Measurements from ENCODE around the gene TSC2.
A peak's percentile ranks its signal among the peaks of the same experiment; 100 is the strongest.

Gene TSC2

DNA sequence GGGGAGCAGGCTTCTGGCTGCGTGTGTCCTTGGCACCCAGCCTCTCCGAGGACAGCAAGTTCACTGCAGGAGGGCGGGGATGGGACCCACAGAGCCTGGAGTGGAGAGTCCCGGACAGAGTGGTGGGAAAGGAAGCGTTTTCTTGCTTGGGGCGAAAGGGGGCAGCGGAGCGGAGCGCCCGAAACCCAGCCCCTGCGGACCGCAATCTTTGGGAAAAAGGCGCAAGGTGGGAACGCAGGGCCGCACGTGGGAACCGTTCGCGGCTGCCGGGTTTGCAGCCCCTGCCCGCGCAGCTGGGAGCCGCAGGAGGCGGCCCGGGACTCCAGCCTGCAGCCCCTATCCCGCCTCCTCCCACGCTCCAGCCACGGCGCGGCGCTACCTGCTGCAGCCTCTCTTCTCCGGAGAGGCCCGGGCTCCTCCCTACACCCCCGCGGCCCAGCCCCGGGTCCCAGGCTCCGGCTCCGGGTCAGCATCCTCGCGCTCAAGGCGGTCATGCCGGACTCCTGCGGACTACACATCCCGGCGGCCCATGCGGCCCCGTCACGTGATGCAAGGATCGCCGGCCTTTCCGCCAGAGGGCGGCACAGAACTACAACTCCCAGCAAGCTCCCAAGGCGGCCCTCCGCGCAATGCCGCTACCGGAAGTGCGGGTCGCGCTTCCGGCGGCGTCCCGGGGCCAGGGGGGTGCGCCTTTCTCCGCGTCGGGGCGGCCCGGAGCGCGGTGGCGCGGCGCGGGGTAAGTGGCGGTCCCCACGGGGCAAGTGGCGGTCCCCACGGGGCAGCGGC is at the start of gene TSC2, which contains the start of gene NTHL1:
TSC2 (plus strand) TSS at position 656 of the 786 bp plus-strand sequence. CDS start 631 bp downstream, outside the sequence.
NTHL1 (minus strand) TSS at position 505 of the 786 bp plus-strand sequence; CDS start at position 494, 11 bp downstream.
- peak; percentile 93 for DNase-seq

DNA sequence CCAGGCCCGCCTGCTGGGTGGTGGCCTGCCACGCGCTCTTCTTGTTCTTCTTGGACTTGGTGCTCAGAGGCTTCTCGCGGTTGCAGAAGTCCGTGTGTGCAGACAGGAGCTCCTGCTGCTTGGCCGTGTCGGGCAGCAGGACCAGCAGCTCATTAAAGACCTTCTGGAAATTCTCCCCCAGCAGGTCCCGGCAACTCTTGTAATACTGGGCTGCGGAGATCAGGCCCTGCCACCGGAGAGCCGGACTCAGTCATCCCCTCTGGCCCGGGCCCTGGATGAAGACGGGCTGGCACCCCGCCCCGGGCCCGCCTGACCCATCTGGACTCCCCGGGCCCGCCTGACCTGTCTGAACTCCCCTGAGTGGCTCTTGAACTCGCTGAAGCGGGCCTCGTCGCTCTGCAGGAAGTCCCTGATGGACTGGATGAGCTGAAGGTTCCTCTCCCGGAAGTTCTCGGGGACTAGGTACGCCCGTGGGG is 49.4 kb upstream of the TSC2 start:
- DNase-seq, result no peak

DNA sequence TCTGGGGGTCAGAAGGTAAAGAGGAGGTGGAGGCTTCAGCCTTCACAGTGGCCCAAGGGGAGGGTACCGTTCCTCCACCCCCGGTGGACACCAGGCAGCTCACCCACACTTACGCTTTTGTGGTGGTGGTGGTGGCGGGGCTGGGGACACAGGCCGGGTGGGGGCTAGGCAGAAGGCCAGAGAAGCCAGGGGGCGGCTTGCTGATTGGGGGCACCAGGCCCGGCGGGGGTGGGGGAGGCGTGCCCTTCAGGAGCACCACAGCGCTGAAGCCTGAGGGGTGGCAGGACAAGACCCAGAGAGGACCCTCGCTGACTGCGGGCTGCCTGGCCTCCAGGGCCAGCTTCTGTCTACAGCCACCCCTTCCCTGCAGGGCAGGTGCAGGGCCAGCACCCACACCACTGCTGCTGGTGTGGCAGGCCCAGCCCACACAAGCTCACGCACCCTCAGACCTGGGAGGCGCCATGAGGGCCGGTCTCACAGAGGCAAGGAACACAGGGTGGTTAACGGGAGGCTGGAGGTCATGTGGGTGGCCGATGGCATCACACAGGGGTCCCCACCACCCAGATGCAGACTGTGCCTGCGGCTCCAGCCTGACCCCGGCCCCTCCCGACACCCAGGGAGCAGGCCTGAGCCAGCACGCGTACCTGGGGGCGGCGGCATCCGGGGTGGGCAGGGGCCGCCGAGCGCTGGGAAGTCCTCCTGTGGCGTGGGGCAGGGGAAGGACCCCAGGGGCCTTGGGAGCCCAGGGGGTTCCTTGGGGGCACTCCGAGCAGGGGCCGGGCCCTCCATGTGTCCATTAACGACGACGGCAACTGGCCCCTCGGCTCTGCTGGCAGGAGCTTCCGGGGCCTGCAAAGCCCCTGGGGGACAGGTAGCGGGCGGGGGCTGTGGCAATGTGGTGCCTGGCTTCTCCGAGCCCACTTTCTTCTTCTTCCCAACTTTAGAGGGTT is 48.7 kb upstream of the TSC2 start:
- DNase-seq, result no peak

DNA sequence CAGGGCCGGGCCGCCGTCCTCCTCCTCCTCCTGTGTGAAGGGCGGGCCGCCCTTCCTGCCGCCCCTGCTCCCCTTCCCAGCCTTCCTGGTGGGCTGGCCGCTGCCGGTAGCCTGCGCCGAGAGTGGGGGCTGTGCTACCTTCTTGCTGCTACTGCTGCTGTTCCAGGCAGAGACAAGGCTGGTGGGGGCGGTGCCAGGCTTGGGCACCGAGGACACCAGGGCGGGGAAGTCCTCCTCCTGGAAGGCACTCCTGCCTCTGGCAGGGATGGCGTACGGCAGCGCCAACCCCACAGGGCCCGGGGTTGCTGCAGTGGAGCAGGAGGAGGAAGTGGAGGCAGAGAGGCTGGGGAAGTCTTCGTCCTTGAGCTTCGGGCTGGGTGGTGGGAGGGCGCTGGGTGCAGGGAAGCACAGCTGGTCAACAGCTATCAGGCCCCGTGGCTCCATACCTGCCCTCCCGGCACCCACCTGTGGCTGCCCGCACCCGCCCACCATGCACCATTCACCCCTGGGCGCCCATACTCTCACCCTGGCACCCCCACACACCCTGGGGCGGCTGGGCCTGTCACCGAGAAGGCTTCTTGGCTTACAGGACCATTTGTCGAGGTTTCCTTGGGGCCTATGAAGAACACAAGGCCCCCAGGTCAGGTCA is 47.8 kb upstream of the TSC2 start:
- no peak for DNase-seq

DNA sequence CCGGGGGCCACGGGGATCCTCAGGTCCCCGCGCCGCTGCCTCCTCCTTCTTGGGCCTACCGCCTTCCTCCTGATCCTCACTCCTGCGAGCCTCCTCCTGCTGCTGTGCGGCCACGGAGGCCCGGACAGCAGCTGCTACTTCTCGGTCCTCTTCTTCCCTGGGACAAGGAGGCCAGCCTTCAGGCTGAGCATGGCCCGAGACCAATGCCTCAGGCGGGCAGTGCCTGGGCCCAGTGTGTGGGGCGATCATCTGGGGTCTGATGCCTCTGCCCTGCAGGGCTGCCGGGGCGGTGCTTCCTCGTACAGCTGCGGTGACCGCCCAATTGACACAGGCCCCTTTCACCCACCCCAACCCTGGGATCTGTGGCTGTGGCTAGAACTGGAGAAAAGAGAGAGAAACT is 46.8 kb upstream of the TSC2 start:
- no peak for DNase-seq

DNA sequence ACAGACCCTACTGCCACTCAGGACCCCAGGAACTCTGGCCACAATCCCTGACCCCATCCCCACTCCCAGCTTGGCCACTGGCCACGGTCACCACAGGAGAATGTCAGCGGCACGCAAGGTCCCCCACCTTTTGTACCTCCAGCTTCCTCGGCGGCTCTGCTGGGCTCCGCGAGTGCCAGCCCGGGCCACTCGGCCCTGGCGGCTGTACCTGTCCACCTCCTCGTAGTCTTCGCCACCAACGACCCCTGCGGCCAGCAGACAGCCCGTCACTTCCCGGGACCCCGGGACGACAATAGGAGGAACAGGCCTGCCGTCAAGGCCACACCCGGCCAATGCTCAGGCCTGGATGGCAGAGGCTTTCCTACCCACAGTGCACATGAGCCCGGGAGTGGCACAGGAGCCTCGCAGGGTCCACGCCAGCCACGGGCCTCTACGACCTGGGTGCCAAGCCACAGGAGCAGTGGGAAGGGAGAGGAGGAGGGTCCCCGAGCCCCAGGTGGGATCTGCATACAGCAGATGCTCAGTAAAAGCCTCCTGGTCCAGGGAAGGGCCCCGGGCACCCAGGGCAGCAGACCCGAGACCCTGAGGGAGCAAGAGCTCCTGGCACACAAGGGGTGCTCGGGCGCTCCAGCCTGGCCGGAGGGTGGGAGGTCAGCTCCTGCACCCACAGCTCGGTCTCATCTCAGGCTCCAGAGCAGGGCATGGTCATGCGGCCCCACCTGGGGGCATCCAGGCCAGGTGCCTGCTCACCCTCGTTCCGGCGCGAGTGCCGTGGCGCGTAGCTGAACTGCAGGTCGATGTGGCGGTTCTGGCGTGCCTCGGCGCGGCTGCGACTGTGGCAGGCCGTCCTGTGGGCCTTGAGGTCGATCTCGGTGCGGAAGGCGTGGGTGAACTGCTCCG is 46.1 kb upstream of the TSC2 start:
- no peak for DNase-seq

DNA sequence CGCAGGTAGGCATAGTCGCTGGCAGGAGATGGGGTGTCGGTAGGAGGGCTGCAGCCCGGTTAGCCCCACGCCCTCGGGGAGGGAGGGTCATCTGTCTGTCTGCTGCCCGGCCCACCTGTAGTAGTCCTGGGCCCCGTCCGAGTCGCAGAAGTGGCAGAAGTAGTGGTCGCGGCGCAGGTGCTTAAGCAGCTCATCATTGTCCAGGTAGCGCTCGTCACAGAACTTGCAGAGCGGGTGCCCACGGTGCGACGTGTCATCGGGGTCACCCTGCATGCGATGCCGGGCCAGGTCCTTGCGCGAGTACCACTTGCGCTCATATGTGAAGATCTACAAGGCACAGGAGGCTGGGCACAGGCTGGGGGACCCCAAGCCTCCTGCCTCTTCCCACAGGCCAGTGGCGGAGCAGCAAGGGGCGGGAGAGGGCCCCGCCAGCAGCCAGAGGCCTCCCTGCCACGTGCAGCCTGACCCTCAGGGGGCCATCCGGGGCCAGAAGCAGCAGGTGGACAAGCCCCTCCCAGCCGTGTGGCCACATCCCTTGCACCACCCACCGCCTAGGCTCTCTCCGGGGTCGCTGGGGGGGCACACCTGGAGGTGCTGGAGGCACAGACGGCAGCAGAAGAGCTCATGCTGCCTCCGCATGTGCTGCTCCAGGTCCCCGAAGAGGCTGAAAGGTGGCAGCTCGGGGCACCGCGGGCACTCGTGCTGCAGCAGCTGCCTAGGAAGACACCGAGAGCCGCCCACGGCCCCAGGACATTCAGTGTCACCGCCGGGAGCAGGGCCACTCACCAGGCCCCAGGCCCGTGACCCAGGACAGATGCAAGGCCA is 45.2 kb upstream of the TSC2 start:
- no peak for DNase-seq

DNA sequence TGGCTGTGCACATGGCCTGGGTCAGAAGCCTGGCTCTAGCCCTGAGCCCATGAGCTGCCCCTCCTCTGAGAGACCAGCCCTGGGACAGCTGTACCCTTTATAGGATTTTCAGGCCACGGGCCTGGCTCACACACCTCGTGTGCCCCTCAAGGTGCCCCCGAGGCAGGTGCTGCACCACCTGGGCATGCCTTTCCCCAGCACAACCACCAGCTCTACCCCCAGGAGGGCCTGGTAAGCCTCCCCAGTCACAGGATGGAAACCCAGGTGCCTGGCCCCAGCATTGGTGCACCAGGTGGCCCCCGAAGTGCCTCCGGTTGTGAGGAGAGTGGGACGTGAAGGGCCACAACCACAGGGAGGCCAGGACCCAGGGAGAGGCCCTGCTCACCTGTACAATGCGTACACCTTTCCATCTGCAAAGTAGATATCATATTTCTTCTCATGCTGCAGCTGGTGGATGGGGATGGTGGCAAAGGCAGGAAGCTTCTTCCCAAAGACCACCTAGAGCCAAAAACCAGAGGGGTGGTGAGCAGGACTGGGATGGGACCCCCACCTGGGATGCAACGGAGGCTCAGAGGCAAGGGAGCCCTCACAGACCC is 44.5 kb upstream of the TSC2 start:
- DNase-seq, result no peak

DNA sequence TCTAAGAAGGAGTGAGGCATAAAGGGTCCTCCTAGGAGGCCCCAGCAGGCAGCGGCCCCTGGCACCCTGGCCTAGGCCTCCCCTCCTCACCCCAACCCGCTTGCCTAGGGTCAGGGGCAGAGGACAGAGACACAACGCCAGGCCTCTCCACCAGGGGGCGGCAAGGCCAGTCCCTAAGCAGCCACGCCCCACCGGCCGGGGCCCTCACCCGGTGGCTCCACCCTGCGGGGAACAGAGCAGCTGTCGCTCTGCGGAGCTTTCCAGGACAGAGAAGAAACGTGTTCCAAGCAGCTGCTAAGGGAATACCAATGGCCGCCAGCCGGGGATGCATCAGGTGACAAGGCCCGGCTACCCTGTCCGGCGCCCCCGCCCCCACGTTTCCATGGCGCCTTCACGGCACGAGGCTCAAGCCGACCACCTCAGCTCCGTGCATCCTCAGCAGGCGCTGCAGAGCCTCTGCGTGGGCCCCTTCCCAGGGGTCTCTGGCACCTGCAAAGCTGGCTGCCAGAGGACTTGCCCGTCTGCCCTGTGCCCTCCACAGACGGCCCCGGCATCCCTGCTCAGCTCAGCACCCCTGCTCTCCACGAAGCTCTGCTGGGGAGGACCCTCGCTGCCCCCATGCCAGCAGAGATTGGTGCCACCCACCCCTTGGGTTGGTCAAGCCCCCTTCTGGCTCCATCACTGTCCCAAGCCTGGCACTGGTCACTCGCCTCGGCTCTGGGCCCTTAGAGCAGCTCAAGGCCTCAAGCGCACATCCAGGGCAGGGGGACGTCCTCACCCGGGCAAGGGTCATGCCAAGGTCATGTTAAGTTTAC is 43.8 kb upstream of the TSC2 start:
- DNase-seq, result peak; percentile 88

DNA sequence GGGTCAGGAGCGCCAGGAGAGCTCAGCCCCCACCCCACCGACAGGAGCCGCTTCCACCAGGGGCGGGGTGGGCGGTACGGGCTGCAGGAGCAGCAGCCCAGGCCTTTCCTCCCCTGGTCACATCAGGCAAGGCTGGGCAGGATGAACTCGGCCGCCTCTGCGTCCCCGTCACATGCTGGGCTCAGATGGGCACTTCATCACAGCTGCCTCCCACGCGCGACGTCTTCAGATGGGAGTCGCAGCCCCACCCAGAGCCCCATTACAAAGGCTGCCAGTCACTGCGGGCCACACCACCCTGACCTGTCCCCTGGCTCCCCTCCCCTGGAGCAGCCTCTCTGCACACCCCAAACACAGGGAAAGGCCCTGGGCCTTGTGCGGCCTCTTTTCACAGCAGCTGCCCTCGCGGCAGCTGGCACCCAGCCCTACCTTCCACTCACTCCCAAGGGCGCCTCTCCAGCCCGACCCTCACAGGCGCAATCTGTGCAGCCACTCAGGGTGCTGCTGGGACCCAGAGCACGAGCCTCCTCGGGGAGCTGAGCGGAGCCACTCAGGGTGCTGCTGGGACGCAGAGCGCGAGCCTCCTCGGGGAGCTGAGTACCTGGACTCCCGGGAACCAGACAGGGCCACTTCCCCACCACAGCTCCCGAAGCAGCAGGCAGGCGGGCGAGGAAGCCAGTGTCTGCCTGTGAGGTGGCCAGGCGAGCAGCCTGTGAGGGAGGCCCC is 42.8 kb upstream of the TSC2 start:
- DNase-seq, result no peak

DNA sequence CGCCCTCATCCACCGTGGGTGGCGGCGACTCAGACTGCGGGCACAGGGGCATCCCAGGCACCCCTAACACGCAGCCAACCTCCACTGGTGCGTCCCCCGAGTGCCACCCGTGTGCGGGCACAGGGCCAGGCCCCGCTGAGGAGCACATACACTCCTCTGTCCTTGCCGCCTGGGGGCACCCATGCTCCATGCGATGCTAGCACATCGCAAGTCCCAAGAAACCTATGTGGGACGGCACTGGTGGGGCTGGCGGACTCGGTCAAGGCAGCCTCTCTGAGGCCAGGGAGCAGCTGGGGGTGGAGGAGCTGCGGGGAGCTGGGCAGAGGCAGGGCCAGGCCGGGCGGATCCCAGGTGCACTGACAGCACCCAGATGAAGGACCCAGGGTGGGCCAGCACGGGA is 42.1 kb upstream of the TSC2 start:
- no peak for DNase-seq

DNA sequence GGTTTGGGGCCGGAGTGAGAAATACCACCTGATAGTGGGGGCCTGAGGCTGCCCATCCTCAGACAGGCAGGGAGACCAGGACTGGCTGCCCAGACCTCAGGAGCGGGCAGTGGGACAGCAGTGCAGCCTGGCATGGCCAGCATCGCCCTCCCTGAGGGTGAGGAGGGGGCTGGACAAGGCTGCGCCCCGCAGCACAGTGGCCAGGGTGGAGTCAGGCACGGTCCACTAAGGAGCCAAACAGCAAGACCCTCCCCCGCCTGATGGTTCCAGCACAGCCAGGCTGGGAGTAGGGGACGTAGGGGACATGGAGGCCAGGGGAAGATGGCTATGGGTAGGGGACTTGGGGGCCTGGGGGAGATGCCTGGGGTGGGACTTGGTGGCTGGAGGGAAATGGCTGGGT is 41.5 kb upstream of the TSC2 start:
- no peak for DNase-seq

DNA sequence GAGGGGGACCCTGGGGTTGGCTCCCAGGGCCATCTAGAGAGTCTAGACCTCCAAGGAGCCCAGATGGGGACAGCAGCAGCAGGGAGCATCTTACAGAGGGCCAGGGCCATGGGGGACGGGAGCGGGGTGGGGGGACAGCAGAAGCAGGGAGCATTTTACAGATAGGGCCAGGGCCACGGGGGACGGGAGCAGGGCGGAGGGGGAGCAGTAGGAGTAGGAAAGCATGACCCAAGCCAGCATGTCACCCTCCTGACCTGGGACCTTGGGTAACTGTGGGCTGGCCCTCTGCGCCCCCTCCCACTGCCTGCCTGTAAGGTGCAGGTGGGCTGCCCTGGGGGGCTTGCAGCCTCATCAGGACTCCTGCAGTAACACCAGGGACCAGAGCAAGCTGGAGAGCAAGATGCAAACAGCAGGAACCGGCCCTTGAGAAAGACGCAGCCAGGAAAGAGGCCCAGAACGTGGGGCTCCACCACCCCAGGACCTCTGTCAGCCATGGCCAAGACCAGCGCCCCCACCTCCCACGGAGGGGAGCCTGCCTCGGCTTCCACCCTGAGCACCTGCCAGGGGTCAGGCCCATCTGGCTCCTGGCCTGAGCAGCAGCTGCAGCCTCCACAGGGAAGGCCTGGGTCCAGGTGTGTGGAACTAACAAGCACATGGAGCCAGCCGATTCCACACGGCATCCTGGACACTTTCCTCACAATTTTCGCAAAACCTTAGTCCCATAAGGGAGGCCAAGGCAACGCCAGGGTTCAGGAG is 40.5 kb upstream of the TSC2 start:
- no peak for DNase-seq

DNA sequence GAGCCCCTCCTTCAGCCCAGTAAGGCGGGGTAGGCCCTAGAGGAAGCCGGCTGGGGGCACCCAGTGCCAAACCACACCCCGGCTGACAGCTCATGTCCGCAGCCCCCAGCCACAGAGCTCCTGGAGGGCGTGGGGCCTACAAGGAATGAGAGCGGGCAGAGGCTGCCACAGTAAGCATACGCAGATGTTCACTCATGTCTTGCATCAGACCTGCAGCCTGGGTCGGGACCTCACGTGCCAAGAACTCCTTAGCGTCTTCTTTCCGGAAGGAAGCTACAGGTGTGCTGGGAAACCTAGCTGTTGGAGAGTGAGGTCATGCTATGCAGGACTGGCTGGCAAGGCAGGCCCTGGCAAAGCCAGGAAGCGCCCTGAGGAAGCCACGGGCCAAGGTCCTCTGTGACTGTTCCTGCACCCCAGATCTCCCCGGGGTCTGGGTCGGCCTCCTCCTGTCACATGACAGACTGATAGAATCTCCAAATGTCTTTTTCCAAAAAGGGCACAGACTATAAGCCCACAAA is 39.7 kb upstream of the TSC2 start:
- DNase-seq, result peak; percentile 33

DNA sequence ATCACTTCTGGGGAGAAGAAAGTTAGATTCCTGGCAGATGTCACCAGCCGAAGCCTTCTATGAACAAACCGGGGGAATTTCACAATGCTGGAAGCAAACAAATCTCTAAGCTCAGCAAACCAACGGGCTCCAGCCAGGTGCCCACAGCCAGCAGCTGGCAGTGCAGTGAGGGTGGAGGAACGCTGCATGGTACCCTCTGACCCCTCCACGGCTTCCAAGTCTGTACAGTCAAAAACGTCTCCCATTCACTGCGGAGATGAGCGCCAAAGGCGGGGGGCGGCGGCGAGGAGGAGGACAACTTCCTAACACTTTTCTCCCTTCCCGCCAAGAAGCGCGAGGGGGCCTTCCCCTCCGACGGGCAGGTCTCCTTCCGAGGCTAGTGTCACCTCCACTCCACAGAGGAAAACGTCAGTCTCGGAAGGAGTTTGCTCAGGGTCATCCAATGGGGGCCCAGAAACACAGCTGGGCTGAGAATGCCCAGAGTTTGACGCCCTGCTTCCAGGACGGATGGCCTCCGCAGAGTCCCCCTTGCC is 39.1 kb upstream of the TSC2 start:
- DNase-seq, result no peak

DNA sequence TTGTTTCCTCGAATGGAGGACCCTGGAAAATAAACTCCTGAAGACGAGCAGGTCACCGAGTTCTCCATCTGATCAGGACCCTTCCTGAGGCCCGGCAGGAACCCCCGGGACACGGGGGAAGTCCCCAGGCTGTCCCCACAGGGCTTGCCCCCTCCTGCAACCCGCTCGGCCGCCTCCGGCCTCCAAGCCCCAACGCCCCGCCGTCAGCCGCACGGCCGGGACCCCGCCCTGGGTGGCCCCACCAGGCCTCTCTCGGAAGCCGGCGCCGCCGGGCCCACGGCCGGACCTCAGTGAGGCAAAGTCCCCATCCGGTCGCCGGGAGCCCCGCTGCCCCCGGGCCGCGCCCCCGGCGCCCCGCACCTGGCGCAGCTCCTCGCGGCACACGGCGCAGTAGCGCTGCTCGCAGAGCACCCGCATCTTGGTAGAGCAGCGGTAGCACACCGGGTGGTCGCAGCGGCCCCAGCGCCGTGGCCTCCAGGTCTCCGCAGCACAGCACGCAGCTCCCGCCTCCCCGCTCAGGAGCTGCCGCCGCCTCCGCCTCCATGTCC is 38.5 kb upstream of the TSC2 start:
- no peak for DNase-seq

DNA sequence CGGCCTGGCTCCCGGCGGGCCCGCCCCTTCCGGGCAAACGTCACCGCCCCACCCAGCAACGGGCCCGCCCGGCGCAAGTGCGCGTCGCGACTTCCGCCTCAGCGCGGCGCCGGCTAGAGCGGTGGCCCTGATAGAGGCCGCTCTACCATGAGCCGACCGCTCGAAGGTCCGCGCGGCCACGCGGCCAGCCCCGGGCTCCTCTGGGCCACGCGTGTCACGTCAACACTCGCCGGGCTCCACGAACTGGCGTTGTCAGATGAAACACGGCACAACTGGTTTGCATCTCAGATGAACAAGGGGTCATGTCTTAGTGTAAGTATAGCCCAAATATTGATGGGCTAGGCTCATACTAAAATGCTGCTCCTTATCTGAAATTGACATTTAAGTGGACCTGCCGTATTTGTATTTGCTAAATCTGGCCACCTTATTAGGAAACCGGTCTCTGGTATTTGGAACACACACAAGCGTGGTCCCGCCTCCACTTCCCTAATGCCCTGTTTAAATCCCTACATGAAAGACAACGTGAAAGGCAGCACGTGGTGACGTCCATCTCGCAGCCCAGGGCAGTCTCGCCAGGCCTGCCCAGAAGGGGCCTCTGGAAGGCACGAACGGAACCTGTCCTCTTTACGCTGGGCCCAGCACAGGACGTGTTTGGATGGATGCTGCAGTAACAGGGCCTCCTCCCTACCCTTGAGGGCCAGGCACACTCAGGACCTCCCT is 37.8 kb upstream of the TSC2 start, which contains the start of gene ZNF598:
ZNF598 (minus strand) TSS at position 31 of the 720 bp plus-strand sequence.
- DNase-seq, result peak; percentile 84
